Esophagus squamous epithelium (tissue), 5 donors: ENCODE data around the gene MS4A18. TPM values are rescaled to one million over a fixed set of nuclear protein-coding genes. Genes with fewer than 3 reads are reported as not detected.
A peak's percentile ranks its signal among the peaks of the same experiment; 100 is the strongest.

Source experiments
- DNase-seq: peaks from one replicate; lab custom pipeline; 2025; lab: John Stamatoyannopoulos, UW
- H3K27ac ChIP-seq, 4 donors: fragments of 200-600 bp; sonication (generic); one replicate each; pipeline ENCODE4 v1.5.1; 2016 to 2019; ENCODE audit warnings: mild to moderate bottlenecking in 1 of 4
- H3K27me3 ChIP-seq, 4 donors: fragments of 200-600 bp; sonication (generic); 1 replicate in 3 of 4; 2 replicates in 1 of 4; pipeline versions ENCODE4 v1.5.1 to v1.6.0; 2017 to 2021; ENCODE audit warnings: antibody characterized with exemption in 1 of 4
- H3K36me3 ChIP-seq, 3 donors: fragments of 200-600 bp; sonication (generic); one replicate each; pipeline ENCODE4 v1.5.1; 2016 to 2019
- H3K4me1 ChIP-seq, 3 donors: fragments of 200-600 bp; sonication (generic); one replicate each; pipeline ENCODE4 v1.5.1; 2017 to 2019
- H3K4me3 ChIP-seq, 4 donors: fragments of 200-600 bp; sonication (generic); 1 replicate in 3 of 4; 2 replicates in 1 of 4; pipeline ENCODE4 v1.5.1; 2016 to 2019; ENCODE audit warnings: mild to moderate bottlenecking in 2 of 4, moderate library complexity in 1 of 4
- H3K9me3 ChIP-seq, 3 donors: fragments of 200-600 bp; sonication (generic); one replicate each; pipeline ENCODE4 v1.5.1; 2016 to 2019
- POLR2A ChIP-seq, 4 donors: fragments of 450-650 bp; IDR thresholded peaks; one replicate each; pipeline ENCODE4 v1.6.1; 2017; ENCODE audit warnings: antibody characterized with exemption in 4 of 4, mild to moderate bottlenecking in 4 of 4, moderate library complexity in 3 of 4
- WGBS, 2 donors: methylation state at CpG; one replicate each; pipeline ENCODE4 v1.1.5; 2018; 5-methylcytosine and 5-hydroxymethylcytosine counted together
- intact Hi-C: fragments of 100-400 bp; cut with DNase I; formaldehyde crosslinking; loops from one replicate; pipeline ENCODE4 v1.15.0; 2022
- total RNA-seq, 4 donors: library from RNA; depleted of rRNA; stranded (reverse); fragments of >200 nt; gene quantifications; one replicate each; pipeline ENCODE4 v1.1.0, GENCODE V29; 2016
- TF ChIP-seq, protein P1 (sequence below), 6 experiments: fragments of 450-650 bp in 4 of 6; fragments of 200-600 bp in 2 of 6; sonication (generic) in 2 of 6; IDR thresholded peaks; one replicate each; pipeline ENCODE4 v1.5.1; 2016 to 2019; ENCODE audit warnings: antibody characterized with exemption in 6 of 6, mild to moderate bottlenecking in 4 of 6, moderate library complexity in 4 of 6
- donor health status: DM: yes; HTN: yes; CAD: no.

MS4A18 gene
- total RNA-seq, 4 donors from 2014 or later, result not detected

DNA sequence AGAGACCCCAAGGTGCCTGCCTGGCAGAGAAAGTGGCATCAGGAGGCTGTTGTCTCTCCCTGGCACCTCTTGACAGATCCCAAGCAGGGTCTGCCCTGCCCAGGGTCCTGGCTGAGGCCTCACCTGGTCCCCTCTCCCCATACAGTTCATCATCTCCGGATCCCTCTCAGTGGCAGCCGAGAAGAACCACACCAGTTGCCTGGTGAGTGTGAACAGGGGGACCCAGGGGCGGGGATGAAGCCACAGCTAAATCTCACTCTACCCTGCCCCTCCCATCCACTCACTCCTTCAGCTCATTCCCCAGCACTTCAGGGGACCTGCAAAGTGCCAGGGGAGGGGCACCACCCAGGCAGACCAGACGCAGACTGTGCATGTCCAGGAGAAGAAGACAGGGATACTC lies 46.6 kb downstream of the MS4A18 start:
- intact Hi-C loops, result no loop called here
- H3K36me3 ChIP-seq, result no peaks in the 10 kb centered on the region
- peaks cover 0 to 13% (median 3%) of the 10 kb centered on the region in 3 donors for H3K4me1 ChIP-seq
- whole genome bisulfite sequencing, 2 donors, result 56 to 83% methylated on average over 1 to 2 of the region's 4 CpGs
- DNase-seq, result no peak
- TF ChIP-seq, protein P1, sequence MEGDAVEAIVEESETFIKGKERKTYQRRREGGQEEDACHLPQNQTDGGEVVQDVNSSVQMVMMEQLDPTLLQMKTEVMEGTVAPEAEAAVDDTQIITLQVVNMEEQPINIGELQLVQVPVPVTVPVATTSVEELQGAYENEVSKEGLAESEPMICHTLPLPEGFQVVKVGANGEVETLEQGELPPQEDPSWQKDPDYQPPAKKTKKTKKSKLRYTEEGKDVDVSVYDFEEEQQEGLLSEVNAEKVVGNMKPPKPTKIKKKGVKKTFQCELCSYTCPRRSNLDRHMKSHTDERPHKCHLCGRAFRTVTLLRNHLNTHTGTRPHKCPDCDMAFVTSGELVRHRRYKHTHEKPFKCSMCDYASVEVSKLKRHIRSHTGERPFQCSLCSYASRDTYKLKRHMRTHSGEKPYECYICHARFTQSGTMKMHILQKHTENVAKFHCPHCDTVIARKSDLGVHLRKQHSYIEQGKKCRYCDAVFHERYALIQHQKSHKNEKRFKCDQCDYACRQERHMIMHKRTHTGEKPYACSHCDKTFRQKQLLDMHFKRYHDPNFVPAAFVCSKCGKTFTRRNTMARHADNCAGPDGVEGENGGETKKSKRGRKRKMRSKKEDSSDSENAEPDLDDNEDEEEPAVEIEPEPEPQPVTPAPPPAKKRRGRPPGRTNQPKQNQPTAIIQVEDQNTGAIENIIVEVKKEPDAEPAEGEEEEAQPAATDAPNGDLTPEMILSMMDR (IDR thresholded peaks at IDR 0.05), result no peak
- no peak for TF ChIP-seq POLR2A (IDR thresholded peaks at IDR 0.05)
- no peaks in the 10 kb centered on the region for H3K9me3 ChIP-seq
- H3K27ac ChIP-seq, result no peak overlapping the region
- peaks cover 0 to 20% (median 0%) of the 10 kb centered on the region in 4 donors for H3K27me3 ChIP-seq
- H3K4me3 ChIP-seq, result no peak overlapping the region

DNA sequence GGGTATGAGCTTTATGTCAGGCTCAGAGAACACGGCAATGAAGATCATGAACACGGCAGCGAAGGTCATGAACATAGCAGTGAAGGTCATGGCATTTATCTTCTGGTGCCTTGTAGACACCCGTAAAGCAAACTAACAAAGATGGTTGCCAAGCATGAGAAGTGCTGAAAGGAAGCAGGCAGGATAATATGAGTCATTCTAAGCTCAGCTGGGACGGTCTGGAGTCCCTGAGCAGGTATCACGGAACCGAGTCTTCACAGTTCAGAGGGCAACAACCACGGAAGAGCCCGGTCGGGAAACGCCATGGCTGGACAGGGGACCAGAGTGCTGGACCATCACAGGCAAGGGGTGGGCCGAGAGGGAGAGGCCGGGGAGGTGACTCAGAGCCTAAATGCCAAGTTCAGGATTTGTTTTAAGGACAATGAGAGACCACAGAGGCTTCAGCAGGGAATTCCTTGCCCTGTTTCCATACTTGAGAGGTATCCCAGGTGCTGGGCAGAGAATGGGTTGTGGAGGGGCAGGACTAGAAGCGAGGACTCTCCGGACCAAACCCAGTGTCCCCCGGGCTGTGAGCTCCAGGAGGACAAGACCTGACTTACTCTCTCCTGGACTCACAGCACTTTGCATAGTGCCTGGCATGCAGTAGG lies 47.5 kb downstream of the MS4A18 start:
- no peak overlapping the region for H3K4me3 ChIP-seq
- peaks cover 0 to 13% (median 3%) of the 10 kb centered on the region in 3 donors for H3K4me1 ChIP-seq
- H3K27me3 ChIP-seq, result peaks cover 0 to 11% (median 0%) of the 10 kb centered on the region in 4 donors
- H3K27ac ChIP-seq, result no peak overlapping the region
- WGBS, 2 donors, result 57 to 68% methylated on average over 16 of the region's 16 CpGs
- intact Hi-C loops, result no loop called here
- no peaks in the 10 kb centered on the region for H3K9me3 ChIP-seq
- no peak for DNase-seq
- TF ChIP-seq, protein P1 (IDR thresholded peaks at IDR 0.05), result no peak
- no peak for TF ChIP-seq POLR2A (IDR thresholded peaks at IDR 0.05)
- H3K36me3 ChIP-seq, result no peaks in the 10 kb centered on the region

DNA sequence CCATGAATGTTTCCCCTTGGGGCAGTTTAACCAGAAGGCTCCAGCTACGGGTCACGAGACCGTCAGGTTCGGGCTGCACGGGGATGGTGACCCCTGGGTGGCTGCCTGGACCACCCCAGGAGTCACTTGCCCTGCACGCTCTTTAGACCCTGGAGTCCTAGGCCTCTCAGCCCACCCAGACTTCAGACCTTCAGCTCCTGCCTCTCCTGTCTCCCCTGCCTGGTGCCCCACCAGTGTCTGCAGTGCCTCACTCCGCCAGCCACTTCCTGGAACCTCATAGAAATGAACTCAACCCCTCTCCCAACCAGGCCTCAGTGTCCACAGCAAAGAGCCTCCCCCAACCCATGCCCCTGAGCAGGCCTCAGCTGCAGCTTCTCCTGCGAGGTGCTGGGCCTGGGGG lies 48.1 kb downstream of the MS4A18 start:
- H3K9me3 ChIP-seq, result no peaks in the 10 kb centered on the region
- WGBS, 2 donors, result 90% methylated on average over 2 of the region's 8 CpGs; no CpG with 5 or more reads in 1 of the 2 donors
- no peak for TF ChIP-seq POLR2A (IDR thresholded peaks at IDR 0.05)
- TF ChIP-seq, protein P1 (IDR thresholded peaks at IDR 0.05), result no peak
- intact Hi-C loops, result no loop called here
- no peak overlapping the region for H3K27ac ChIP-seq
- no peaks in the 10 kb centered on the region for H3K36me3 ChIP-seq
- peaks cover 0 to 13% (median 3%) of the 10 kb centered on the region in 3 donors for H3K4me1 ChIP-seq
- no peak for DNase-seq
- H3K4me3 ChIP-seq, result no peak overlapping the region
- peaks cover 0 to 4% (median 0%) of the 10 kb centered on the region in 4 donors for H3K27me3 ChIP-seq

DNA sequence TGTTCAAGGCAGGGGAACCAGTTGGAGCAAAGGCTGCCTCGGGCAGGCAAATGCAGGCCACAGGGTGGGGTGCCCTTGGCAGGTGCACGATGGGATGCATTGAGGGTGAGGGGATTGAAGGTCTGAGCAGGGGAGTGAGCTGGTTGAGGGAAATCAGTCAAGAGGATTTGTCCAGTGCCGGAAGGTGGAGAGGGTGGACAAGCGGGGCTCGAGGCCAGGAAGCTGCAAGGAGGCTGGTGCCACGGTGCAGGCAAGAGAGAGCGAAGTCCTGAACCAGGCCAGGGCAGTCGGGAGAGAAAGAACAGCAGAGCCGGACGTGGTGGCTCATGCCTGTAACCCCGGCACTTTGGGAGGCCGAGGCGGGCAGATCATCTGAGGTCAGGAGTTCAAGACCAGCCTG lies 50.2 kb downstream of the MS4A18 start:
- Histone ChIP-seq H3K27ac (no peak overlapping the region), H3K4me3 (no peak overlapping the region), H3K4me1 (peaks cover 0 to 13% (median 3%) of the 10 kb centered on the region in 3 donors), H3K36me3 (no peaks in the 10 kb centered on the region), H3K9me3 (no peaks in the 10 kb centered on the region), H3K27me3 (no peaks in the 10 kb centered on the region)
- no peak for TF ChIP-seq POLR2A (IDR thresholded peaks at IDR 0.05)
- TF ChIP-seq, protein P1 (IDR thresholded peaks at IDR 0.05), result no peak
- WGBS, 2 donors, result 75 to 80% methylated on average over 13 of the region's 13 CpGs
- intact Hi-C loops, result no loop called here
- no peak for DNase-seq

DNA sequence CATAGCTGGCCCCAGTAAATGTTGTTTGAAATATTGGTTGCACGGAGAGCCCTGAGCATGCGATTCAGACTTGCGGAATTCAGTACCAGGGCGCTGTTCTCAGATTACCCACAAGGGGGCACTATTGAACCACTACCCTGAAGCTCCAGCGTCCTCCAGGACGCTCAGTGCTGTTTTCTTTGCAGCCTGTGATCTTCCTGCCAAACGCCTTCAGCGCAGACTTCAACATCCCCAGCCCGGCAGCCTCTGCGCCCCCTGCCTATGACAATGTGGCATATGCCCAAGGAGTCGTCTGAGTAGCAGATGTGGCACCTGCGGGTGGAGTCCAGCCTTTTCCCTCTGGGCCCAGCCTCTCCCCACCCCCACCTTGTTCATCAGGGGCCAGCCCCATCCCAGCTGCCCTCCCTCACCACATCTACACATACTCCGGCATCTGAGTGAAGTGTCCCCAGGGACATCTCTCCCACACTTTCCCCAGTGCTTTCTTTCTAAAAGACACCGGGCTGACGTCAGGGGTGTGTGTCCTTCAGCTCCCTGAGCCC lies 51.0 kb downstream of the MS4A18 start:
- no peak overlapping the region for H3K27ac ChIP-seq
- no peaks in the 10 kb centered on the region for H3K27me3 ChIP-seq
- no peak overlapping the region for H3K4me3 ChIP-seq
- DNase-seq, result no peak
- no peak for TF ChIP-seq POLR2A (IDR thresholded peaks at IDR 0.05)
- TF ChIP-seq, protein P1 (IDR thresholded peaks at IDR 0.05), result peak; percentile 83 to 92 (median 87)
- intact Hi-C loops, result no loop called here
- WGBS, 2 donors, result 13 to 16% methylated on average over 12 to 14 of the region's 15 CpGs
- no peaks in the 10 kb centered on the region for H3K9me3 ChIP-seq
- no peaks in the 10 kb centered on the region for H3K36me3 ChIP-seq
- H3K4me1 ChIP-seq, result peaks cover 0 to 13% (median 3%) of the 10 kb centered on the region in 3 donors
